ENCODE measurements around the gene FRMD3.

FRMD3 gene

GRCh38 chr9:83242066-83242465 lies 296.1 kb downstream of the FRMD3 start:
- no peak overlapping the region for H3K4me3 Mint-ChIP-seq
- no peak for DNase-seq
- no peak overlapping the region for H3K27ac Mint-ChIP-seq
- H3K36me3 Mint-ChIP-seq (ENCODE audit: low read depth), result peaks cover 2% of the 10 kb centered on the region
- H3K4me1 Mint-ChIP-seq (ENCODE audit: low read depth), result no peaks in the 10 kb centered on the region
- H3K27me3 Mint-ChIP-seq, result no peaks in the 10 kb centered on the region
- H3K9me3 Mint-ChIP-seq, result no peaks in the 10 kb centered on the region

DNA sequence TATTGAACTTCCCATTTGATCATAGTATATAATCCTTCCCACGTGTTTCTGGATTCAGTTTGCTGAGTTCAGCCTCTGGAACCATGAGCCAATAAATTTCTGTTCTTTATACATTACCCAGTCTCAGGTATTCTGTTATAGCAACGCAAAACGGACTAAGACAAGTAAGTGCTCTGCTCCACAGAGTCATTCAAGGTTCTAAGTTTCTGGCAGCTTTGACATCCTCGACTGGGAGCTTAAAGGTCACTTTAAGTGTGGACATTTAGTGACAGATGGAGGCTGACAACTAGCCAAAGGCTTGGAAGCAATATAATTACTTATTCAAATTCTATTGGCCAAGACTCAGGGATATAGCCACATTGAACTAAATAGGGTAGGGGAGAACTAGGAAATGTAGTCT lies 297.5 kb downstream of the FRMD3 start:
- Mint-ChIP-seq H3K4me3 (no peak overlapping the region), H3K4me1 (ENCODE audit: low read depth) (no peaks in the 10 kb centered on the region), H3K27me3 (no peaks in the 10 kb centered on the region), H3K36me3 (ENCODE audit: low read depth) (peaks cover 2% of the 10 kb centered on the region), H3K9me3 (no peaks in the 10 kb centered on the region), H3K27ac (no peak overlapping the region)
- DNase-seq, result no peak

- Mint-ChIP-seq H3K27ac (no peak overlapping the region), H3K9me3 (no peaks in the 10 kb centered on the region), H3K27me3 (no peaks in the 10 kb centered on the region), H3K4me3 (no peak overlapping the region), H3K4me1 (ENCODE audit: low read depth) (no peaks in the 10 kb centered on the region), H3K36me3 (ENCODE audit: low read depth) (peaks cover 2% of the 10 kb centered on the region)
- no peak for DNase-seq
These were observed 298.5 kb downstream of the FRMD3 start for GRCh38 chr9:83239747-83240146.

- Mint-ChIP-seq H3K27ac (no peak overlapping the region), H3K4me1 (ENCODE audit: low read depth) (no peaks in the 10 kb centered on the region), H3K9me3 (no peaks in the 10 kb centered on the region), H3K27me3 (no peaks in the 10 kb centered on the region), H3K4me3 (no peak overlapping the region), H3K36me3 (ENCODE audit: low read depth) (peaks cover 2% of the 10 kb centered on the region)
- DNase-seq, result no peak
These were observed 299.1 kb downstream of the FRMD3 start for GRCh38 chr9:83238871-83239640.

DNA sequence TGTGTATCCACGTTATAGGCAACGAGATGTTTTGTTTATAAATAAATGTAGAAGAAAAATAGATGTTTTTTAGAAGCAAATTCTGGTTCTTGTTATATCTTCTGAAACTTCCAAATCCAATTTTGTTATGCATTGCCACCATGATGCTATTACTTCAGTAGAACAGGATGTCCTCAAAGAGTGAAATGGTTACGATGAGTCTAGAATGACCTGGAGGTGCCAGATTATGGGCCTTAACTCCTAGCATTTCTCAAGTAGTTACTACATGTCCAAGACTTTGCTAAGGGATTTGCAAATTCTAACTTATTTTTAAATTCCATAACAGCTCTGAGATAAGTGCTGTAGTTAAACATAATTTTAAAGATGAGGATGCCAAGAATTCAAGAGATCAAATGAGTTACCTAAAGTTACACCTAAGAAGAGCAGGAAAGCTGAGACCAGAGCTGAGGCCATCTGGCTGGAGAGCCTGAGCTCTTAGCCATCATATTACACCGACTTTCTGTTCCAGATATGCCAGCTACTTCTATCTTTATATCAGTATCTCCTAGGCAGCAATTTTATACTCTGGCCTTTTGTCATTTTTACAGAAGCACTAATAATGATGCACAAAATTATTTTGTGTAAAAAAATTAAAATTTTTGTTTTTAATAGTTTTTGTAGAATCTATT lies 302.0 kb downstream of the FRMD3 start:
- H3K9me3 Mint-ChIP-seq, result no peaks in the 10 kb centered on the region
- no peaks in the 10 kb centered on the region for H3K4me1 Mint-ChIP-seq (ENCODE audit: low read depth)
- H3K27ac Mint-ChIP-seq, result no peak overlapping the region
- H3K4me3 Mint-ChIP-seq, result no peak overlapping the region
- no peaks in the 10 kb centered on the region for H3K36me3 Mint-ChIP-seq (ENCODE audit: low read depth)
- DNase-seq, result no peak
- H3K27me3 Mint-ChIP-seq, result no peaks in the 10 kb centered on the region

DNA sequence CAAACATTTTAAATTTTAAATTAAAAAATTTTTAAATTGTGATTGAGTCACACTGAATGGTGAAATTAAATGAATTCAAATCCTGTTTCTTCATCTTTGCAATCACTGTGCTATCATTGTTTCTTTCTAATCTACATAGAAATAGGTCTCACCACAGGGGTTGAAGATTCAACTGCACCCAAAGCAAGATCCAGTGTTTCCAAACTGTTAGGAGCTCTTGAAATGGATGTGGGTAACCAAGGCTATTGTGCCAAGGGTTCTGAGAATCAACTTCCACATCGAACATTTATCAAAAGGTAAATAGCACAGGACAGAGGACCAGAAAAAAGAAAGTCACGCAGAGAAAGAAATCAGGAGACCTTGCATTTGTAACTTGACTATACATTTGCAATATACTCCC lies 302.7 kb downstream of the FRMD3 start:
- H3K27me3 Mint-ChIP-seq, result no peaks in the 10 kb centered on the region
- no peak for DNase-seq
- H3K9me3 Mint-ChIP-seq, result no peaks in the 10 kb centered on the region
- H3K4me3 Mint-ChIP-seq, result no peak overlapping the region
- no peaks in the 10 kb centered on the region for H3K4me1 Mint-ChIP-seq (ENCODE audit: low read depth)
- no peaks in the 10 kb centered on the region for H3K36me3 Mint-ChIP-seq (ENCODE audit: low read depth)
- H3K27ac Mint-ChIP-seq, result no peak overlapping the region

DNA sequence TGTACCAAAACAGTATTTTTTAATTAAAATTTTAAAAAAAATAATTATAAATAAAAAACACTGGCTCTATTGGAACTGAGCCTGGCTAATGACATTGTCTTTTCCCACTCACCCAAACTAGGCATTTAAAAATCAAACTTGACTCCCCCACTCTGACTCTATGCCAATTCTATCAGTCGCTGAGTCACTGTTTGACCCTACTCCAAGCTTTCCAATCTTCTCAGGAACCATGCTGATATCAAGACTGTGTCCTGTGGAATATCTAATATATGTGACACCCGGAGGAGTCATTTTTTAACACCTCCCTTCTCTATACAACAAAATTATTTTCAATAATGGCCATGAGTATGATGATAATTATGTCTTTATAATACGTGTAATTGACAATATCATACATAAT lies 303.7 kb downstream of the FRMD3 start:
- Mint-ChIP-seq H3K4me3 (no peak overlapping the region), H3K9me3 (no peaks in the 10 kb centered on the region), H3K27ac (no peak overlapping the region), H3K27me3 (no peaks in the 10 kb centered on the region), H3K36me3 (ENCODE audit: low read depth) (no peaks in the 10 kb centered on the region), H3K4me1 (ENCODE audit: low read depth) (no peaks in the 10 kb centered on the region)
- DNase-seq, result no peak

GRCh38 chr9:83233647-83234046 lies 304.6 kb downstream of the FRMD3 start:
- no peak overlapping the region for H3K4me3 Mint-ChIP-seq
- no peaks in the 10 kb centered on the region for H3K27me3 Mint-ChIP-seq
- H3K36me3 Mint-ChIP-seq (ENCODE audit: low read depth), result no peaks in the 10 kb centered on the region
- no peaks in the 10 kb centered on the region for H3K9me3 Mint-ChIP-seq
- H3K4me1 Mint-ChIP-seq (ENCODE audit: low read depth), result no peaks in the 10 kb centered on the region
- no peak for DNase-seq
- H3K27ac Mint-ChIP-seq, result no peak overlapping the region

GRCh38 chr9:83231039-83231438 lies 307.2 kb downstream of the FRMD3 start:
- no peaks in the 10 kb centered on the region for H3K36me3 Mint-ChIP-seq (ENCODE audit: low read depth)
- no peak for DNase-seq
- H3K9me3 Mint-ChIP-seq, result no peaks in the 10 kb centered on the region
- H3K4me1 Mint-ChIP-seq (ENCODE audit: low read depth), result no peaks in the 10 kb centered on the region
- H3K27ac Mint-ChIP-seq, result no peak overlapping the region
- H3K27me3 Mint-ChIP-seq, result no peaks in the 10 kb centered on the region
- no peak overlapping the region for H3K4me3 Mint-ChIP-seq

DNA sequence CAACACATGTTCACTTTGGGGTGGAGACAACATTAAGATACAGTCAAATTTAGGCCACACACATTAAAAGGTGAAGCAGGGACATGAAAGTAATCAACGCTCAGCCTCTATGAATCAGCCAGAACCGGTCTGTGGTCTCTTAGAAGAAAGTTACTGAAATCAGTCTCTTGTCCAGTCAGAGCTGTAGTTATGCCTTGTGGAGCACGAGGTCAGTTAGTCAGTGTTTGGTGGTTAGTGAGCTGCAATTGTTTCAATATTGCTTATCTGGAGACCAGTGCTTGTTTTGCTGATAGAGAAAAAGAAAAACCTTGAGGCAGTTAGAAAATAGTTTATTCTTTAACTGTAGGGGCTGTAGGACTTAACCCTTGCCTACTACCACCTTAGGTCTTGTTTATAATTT lies 317.5 kb downstream of the FRMD3 start:
- DNase-seq, result no peak
- H3K27ac Mint-ChIP-seq, result no peak overlapping the region
- peaks cover 3% of the 10 kb centered on the region for H3K9me3 Mint-ChIP-seq
- H3K4me1 Mint-ChIP-seq (ENCODE audit: low read depth), result peaks cover 3% of the 10 kb centered on the region
- peaks cover 46% of the 10 kb centered on the region for H3K27me3 Mint-ChIP-seq
- no peaks in the 10 kb centered on the region for H3K36me3 Mint-ChIP-seq (ENCODE audit: low read depth)
- H3K4me3 Mint-ChIP-seq, result no peak overlapping the region

GRCh38 chr9:83219924-83220438 lies 318.2 kb downstream of the FRMD3 start:
- Mint-ChIP-seq H3K9me3 (peaks cover 3% of the 10 kb centered on the region), H3K27me3 (peaks cover 49% of the 10 kb centered on the region), H3K4me3 (no peak overlapping the region), H3K36me3 (ENCODE audit: low read depth) (no peaks in the 10 kb centered on the region), H3K4me1 (ENCODE audit: low read depth) (peaks cover 3% of the 10 kb centered on the region), H3K27ac (no peak overlapping the region)
- DNase-seq, result no peak

DNA sequence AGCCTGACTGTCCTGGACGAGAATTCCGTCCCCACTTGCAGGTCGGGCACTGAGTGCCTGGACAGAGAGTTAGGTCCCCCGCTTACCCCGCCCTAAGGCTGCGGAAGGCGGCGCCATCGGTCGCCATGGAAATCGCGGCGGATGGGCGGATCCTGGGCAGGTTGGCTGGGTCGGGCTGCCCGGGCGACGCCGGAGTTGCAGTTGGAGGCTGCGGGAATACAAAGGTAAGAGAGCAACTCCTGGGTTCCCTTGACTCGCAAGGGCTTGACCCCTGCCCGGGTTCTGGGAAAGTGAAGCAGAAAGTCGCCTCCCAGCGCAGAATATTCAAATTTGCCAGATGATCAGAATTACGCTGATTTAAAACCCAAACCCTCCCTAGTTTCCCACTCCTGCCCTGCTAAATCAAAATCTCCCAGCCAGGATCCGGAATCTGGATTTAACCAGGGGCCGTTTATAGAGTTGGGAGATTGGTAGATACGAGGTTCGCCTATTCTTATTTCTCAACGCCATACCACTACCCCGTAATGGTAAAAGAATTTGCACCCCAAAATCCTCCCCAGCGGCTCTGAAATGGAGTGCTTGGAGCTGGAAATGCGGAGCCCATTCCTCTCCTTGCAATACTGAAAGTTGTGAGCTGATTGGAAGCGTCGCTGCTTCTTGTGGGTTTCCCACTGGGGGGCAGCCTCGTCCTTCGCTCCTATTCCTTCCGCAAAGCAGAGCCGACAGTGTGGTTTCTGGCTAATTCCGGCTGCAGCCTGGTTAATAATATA lies 318.9 kb downstream of the FRMD3 start:
- no peak for DNase-seq
- Mint-ChIP-seq H3K36me3 (ENCODE audit: low read depth) (no peaks in the 10 kb centered on the region), H3K27me3 (peaks cover 54% of the 10 kb centered on the region), H3K9me3 (peaks cover 7% of the 10 kb centered on the region), H3K4me3 (no peak overlapping the region), H3K27ac (no peak overlapping the region), H3K4me1 (ENCODE audit: low read depth) (peaks cover 3% of the 10 kb centered on the region)

GRCh38 chr9:83218411-83219090 lies 319.6 kb downstream of the FRMD3 start:
- Mint-ChIP-seq H3K36me3 (ENCODE audit: low read depth) (no peaks in the 10 kb centered on the region), H3K4me1 (ENCODE audit: low read depth) (peaks cover 3% of the 10 kb centered on the region), H3K27ac (no peak overlapping the region), H3K27me3 (peaks cover 54% of the 10 kb centered on the region), H3K9me3 (peaks cover 7% of the 10 kb centered on the region), H3K4me3 (no peak overlapping the region)
- no peak for DNase-seq

- Mint-ChIP-seq H3K36me3 (ENCODE audit: low read depth) (no peaks in the 10 kb centered on the region), H3K27ac (no peak overlapping the region), H3K27me3 (peaks cover 4% of the 10 kb centered on the region), H3K4me1 (ENCODE audit: low read depth) (no peaks in the 10 kb centered on the region), H3K9me3 (no peaks in the 10 kb centered on the region), H3K4me3 (no peak overlapping the region)
- DNase-seq, result no peak
These were observed 328.9 kb downstream of the FRMD3 start for GRCh38 chr9:83209188-83209731.
